Myocyte (in vitro differentiated cells): ENCODE data around the gene L3MBTL1. TPM values are rescaled to one million over a fixed set of nuclear protein-coding genes. Genes with fewer than 3 reads are reported as not detected.
"Not testable (repeated sequence)": the region's sequence is repeated elsewhere in the genome, so short reads cannot be mapped to it uniquely, and the experiment has no call there.

ENCODE experiments used
- DNase-seq: peaks from one replicate; pipeline ENCODE4 v3.0.0-alpha.2; 2012; ENCODE audit warnings: low read depth
- total RNA-seq: library from RNA; depleted of rRNA; stranded (reverse); fragments of >200 nt; gene quantifications from 2 replicates; pipeline ENCODE4 v1.2.3, GENCODE V29; 2014

L3MBTL1 gene
- total RNA-seq, 1 donor from 2014 or later = 8.3 TPM

GRCh38 chr20:43584448-43585136, 77.1 kb downstream of the L3MBTL1 start:
- DNase-seq = peak; percentile 97

GRCh38 chr20:43586641-43587040, 79.1 kb downstream of the L3MBTL1 start:
- DNase-seq = no peak

DNA sequence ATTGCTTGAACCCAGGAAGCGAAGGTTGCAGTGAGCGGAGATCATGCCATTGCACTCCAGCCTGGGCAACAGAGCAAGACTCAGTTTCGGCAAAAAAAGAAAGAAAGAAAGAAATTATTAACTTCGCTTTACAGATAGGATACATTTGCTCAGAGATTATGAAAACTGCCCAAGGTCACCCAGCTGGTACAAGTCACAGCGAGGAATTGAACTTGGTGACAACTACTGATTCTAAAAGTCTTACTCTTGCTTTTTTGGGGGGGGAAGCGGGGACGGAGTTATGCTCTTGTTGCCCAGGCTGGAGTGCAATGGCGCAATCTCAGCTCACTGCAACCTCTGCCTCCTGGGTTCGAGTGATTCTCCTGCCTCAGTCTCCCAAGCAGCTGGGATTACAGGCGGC, 81.0 kb downstream of the L3MBTL1 start:
- not testable (repeated sequence) for DNase-seq

- no peak for DNase-seq
These were observed 82.5 kb downstream of the L3MBTL1 start for GRCh38 chr20:43590036-43590391.

DNA sequence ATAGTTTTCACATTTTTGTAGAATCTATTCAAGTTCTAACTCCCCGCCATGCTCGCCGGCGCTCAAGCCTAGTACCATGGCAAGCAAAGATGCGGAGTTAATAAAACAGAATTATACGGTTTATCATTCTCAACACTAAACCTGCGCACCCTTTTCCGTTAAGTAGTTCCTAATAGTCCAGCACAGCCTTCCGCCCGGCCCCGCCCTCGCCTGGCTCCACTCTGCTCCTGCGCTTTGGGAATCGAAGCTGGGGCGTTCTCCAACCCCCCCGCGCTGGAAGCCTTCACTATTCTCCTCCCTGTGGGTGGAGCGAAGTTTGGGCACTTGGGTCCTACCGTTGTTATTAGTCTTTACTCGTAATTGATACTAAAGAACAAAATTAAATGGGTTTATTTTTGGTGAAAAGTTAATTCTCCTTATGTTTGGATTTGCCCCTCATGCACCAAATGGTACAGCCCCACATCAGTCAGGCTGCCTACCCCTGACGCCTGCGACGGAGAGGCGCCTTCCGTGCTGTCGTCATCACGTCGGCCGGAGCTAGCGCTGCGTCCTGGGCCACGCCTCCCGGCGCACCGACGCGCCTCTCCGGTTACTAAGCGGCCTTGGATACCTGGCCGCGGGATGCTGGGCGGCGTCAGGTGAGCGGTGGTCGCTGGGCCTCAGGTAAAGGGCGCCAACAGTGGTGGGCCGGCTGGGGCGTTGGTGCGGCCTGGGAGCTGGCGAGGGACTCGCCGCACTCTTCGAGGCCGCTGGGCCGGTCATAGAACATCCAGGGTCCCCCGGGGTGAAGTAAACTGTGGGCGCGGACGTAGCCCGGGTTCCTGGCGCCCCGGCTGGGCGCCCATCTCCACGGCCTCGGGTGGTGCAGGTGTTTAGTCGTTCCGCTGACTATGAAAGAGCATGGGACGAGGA, 83.2 kb downstream of the L3MBTL1 start, which contains the start of gene IFT52:
TSS of gene IFT52 (plus strand) at position 546 of the 912 bp plus-strand sequence. CDS start 3,762 bp downstream, outside the sequence.
- peak; percentile 95 for DNase-seq

Other genes with a start within 250 kb of the L3MBTL1 start
- gene SRSF6, start 49.8 kb upstream of the L3MBTL1 start, total RNA-seq = 39.6 and 48.5 TPM in 2 replicates
- 0.19 and 1.7 TPM in 2 replicates for gene SGK2, start 51.3 kb downstream of the L3MBTL1 start, total RNA-seq
- gene IFT52, start 83.2 kb downstream of the L3MBTL1 start, total RNA-seq = 13.6 and 17.4 TPM in 2 replicates
- gene MYBL2, start 159.4 kb downstream of the L3MBTL1 start, total RNA-seq = 0.16 and 0.21 TPM in 2 replicates
- gene GTSF1L, start 219.3 kb downstream of the L3MBTL1 start, total RNA-seq = not detected in 2 replicates